Cardiac fibroblast (primary cell): ENCODE data around the gene HPCAL4.
A peak's percentile ranks its signal among the peaks of the same experiment; 100 is the strongest.

Experiments used
- DNase-seq, 2 donors: peaks; one replicate each; pipeline versions ENCODE4 v3.0.0 to v3.0.0-alpha.2; 2010; ENCODE audit warnings: low read depth in 2 of 2
- H3K4me3 ChIP-seq, 2 donors: replicated peaks in 1 of 2; 1 replicate in 1 of 2; 2 replicates in 1 of 2; pipeline ENCODE4 v1.5.1; 2011; ENCODE audit warnings: low read depth in 2 of 2, low read length in 2 of 2, mild to moderate bottlenecking in 2 of 2, moderate library complexity in 1 of 2
- TF ChIP-seq, protein P1 (sequence below): IDR thresholded peaks from one replicate; pipeline ENCODE4 v1.5.1; 2011; ENCODE audit warnings: low read depth, mild to moderate bottlenecking, low read length, inconsistent platforms

HPCAL4 gene

DNA sequence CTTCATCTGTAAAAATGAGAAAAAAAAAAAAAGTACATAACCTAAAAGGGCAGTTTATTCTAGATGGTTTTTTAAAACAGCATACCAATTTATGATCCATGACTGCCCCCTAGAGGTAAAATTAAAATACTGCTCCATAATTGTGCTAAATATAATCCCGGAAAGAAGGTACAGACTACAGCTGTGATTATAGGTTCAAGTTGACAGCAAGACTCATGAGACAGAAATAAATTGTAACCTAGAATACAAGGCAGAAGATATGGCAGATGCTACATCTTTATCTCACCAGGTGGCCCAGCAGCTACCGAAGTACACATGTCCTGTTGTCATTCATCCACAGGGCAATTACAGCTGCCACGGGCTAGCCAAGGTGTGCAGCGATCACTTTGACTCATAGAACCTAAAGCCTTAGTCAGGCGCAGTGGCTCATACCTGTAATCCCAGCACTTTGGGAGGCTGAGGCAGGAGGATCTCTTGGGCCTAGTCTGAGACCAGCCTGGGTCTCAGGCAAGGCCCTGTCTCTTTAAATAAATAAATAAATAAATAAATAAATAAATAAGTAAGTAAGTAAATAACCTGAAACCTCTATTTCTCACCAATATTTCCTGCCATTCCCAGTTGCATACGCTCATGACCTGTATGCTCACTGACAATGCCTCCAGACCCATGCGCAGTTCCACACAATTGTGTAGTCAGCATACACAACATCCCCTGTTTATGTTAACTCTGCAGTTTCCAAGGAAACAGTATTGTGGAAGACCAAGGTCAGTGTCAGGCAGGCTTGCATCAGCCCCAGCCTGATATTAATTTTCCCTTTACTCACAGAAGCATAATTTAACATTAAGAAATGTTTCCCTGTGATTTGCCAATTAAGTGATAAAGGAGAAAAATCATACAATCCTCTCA lies 29.1 kb upstream of the HPCAL4 start:
- no peak overlapping the region for H3K4me3 ChIP-seq
- DNase-seq, result peak; percentile 78 to 82
- TF ChIP-seq, protein P1, sequence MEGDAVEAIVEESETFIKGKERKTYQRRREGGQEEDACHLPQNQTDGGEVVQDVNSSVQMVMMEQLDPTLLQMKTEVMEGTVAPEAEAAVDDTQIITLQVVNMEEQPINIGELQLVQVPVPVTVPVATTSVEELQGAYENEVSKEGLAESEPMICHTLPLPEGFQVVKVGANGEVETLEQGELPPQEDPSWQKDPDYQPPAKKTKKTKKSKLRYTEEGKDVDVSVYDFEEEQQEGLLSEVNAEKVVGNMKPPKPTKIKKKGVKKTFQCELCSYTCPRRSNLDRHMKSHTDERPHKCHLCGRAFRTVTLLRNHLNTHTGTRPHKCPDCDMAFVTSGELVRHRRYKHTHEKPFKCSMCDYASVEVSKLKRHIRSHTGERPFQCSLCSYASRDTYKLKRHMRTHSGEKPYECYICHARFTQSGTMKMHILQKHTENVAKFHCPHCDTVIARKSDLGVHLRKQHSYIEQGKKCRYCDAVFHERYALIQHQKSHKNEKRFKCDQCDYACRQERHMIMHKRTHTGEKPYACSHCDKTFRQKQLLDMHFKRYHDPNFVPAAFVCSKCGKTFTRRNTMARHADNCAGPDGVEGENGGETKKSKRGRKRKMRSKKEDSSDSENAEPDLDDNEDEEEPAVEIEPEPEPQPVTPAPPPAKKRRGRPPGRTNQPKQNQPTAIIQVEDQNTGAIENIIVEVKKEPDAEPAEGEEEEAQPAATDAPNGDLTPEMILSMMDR, result peak; percentile 33

DNA sequence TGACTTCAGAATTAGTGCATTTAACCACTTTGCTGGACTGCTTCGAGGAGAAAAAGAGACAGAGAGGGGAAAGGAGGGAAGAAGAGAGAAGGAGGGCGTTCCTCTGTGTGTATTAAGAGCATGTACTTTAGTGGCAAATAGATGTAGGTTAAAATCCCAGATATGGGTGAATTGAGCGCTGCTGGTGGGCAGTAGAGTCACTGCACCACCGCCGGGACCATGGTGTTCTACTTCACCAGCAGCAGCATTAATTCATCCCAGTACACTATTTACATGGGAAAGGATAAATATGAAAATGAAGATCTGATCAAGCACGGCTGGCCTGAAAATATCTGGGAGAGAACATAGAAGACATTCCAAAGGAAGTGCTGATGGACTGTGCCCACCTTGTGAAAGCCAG lies 26.6 kb upstream of the HPCAL4 start:
- DNase-seq, result no peak
- TF ChIP-seq, protein P1, result no peak
- no peak overlapping the region for H3K4me3 ChIP-seq

DNA sequence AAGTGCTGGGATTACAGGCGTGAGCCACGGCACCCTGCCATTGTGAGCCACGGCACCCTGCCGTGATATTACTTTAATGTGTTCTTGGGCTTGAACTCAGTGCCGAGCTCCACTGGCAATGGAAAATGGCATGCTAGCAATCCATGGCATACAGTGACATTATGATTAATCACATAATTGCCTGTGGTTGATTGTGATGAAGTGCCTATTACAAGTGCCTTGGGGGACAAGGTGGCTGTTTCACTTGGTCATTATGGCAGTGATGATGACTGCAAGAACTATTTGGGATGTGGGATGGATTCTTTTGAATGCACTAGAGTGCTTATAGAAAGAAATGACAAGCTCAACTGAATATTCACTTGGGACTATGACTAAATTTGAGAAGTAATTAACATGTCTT lies 22.3 kb upstream of the HPCAL4 start:
- TF ChIP-seq, protein P1, result no peak
- no peak overlapping the region for H3K4me3 ChIP-seq
- DNase-seq, result no peak

DNA sequence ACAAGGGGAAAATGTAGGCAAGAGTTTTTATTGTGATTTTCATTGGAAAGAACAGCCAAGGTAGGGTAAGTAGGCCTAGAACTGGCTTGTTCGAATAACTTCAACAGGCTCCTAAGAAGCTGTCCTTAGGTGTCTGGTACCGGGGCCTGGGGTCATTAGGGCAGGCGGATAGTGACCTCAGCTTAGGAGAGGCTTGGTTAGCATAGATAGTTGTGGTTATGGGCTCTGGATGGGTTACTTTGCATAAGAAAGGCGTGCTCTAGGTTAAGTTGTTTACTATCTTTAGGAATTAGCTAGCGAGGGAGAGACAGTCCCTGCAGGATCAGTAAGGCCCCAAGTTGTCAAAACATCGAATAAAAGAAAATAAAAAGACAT lies 20.7 kb upstream of the HPCAL4 start:
- no peak overlapping the region for H3K4me3 ChIP-seq
- TF ChIP-seq, protein P1, result no peak
- no peak for DNase-seq

DNA sequence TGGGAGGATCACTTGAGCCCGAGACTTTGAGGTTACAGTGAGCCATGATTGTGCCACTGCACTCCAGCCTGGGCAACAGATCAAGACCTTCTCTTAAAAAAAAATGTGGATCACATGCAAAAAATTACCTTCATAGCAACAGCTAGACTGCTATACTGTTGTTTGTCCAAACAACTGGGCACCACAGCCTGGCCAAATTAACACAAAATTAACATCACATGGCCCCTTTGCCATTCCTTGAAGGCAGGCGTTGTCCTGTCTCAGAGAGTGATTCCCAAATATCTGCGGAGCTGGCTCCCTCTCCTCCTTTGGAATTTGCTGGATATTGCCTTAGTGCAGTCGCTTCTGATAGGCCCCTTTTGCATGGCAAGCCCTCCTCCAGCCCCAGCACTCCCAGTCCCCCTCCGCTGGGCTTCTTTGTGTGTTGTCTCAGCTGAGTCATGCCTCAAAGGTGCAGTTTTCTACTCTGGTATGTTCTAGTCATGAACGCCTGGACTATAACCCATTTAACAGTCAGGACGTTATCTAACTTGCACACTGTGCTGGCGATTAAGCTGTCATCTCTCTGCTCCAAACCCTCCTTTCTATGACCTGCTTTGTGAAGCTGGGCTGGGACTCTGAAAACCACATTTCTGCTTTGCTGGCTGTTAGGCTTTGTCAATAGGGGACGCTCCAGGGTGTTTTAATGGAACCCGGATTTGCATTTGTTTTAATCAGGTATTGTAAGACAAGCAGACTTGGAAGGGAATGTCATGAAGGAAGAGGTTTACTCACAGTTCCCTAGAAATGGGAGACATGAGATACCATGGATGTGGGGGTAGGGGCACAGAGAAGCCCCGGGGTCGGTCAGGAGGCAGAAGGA lies 20.1 kb upstream of the HPCAL4 start:
- peak; percentile 17 to 78 for DNase-seq
- TF ChIP-seq, protein P1, result no peak

DNA sequence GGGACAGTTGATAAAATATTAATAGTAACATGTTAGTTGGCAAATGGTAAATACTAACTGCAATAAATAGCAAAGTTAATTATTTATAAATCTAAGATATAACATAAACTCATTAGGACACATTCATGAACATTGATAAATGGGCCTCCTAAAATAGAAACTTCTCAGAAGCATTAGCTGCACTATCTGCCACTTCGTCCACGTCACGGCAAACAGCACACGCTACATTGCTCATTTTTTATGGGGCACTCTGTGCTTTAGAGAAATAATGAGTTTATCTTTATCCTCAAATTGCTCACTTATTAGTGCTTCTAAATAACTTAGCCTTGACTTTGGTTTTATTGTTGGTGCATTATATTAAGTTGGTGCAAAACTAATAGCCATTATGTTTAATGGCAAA lies 16.3 kb upstream of the HPCAL4 start:
- H3K4me3 ChIP-seq, result no peak overlapping the region
- TF ChIP-seq, protein P1, result no peak
- no peak for DNase-seq

More for the DNA sequence above, 20.1 kb upstream of the HPCAL4 start:
- no peak overlapping the region for H3K4me3 ChIP-seq
